ENCODE data around the gene GRK6.

Gene GRK6

DNA sequence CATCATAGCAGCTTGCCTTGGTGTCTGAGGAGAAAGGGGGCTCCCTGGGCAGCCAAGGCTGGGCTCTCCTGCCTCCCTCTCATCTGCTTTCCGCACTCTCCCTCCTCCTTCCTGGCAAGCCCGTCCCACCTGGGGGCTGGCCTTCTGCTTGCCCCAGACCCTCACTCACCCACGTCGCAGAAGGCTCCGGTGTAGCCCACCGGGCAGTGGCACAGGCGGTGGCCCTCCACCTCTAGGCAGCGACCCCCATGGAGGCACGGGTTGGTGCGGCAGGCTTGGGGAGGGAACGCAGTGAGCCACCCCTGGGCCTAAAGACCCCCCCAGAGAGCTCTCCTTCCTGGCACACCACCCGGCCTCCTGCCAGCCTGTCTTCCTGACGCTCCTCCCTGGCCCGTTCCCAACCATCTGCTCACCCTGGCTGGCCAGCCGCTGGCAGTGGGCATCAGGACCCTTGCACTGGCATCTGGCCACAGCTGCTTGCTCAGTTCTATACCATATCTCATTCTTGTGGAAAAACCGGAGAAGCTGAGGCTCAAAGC lies 21.8 kb upstream of the GRK6 start:
- TF ChIP-seq SP2 (tag by site-specific recombination; IDR thresholded peaks at IDR 0.05), result peak; percentile 59; the same call in 1 of the 2 replicates
- TF ChIP-seq YY2 (tag by site-specific recombination; IDR thresholded peaks at IDR 0.05), result 0 out of 2 replicates have a peak, but pooled peaks have one; percentile 50
- TF ChIP-seq, protein P1, sequence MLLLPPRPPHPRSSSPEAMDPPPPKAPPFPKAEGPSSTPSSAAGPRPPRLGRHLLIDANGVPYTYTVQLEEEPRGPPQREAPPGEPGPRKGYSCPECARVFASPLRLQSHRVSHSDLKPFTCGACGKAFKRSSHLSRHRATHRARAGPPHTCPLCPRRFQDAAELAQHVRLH (tag by site-specific recombination; IDR thresholded peaks at IDR 0.05), result 0 out of 2 replicates have a peak, but pooled peaks have one; percentile 3
- TF ChIP-seq ZNF169 (tag by site-specific recombination; IDR thresholded peaks at IDR 0.05), result no peak
- no peak for TF ChIP-seq ZNF660 (tag by site-specific recombination; IDR thresholded peaks at IDR 0.05)
- 0 out of 2 replicates have a peak, but pooled peaks have one; percentile 38 for TF ChIP-seq SP3 (tag by site-specific recombination; IDR thresholded peaks at IDR 0.05)
- TF ChIP-seq, protein P2, sequence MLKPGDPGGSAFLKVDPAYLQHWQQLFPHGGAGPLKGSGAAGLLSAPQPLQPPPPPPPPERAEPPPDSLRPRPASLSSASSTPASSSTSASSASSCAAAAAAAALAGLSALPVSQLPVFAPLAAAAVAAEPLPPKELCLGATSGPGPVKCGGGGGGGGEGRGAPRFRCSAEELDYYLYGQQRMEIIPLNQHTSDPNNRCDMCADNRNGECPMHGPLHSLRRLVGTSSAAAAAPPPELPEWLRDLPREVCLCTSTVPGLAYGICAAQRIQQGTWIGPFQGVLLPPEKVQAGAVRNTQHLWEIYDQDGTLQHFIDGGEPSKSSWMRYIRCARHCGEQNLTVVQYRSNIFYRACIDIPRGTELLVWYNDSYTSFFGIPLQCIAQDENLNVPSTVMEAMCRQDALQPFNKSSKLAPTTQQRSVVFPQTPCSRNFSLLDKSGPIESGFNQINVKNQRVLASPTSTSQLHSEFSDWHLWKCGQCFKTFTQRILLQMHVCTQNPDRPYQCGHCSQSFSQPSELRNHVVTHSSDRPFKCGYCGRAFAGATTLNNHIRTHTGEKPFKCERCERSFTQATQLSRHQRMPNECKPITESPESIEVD (tag by site-specific recombination; IDR thresholded peaks at IDR 0.05), result no peak
- peak; percentile 3; the same call in 1 of the 2 replicates for TF ChIP-seq PRDM1 (tag by site-specific recombination; IDR thresholded peaks at IDR 0.05)
- TF ChIP-seq ZNF140 (tag by site-specific recombination; IDR thresholded peaks at IDR 0.05), result no peak
- Histone ChIP-seq H3K4me1 (ENCODE audit: control insufficient read depth, insufficient read depth, low read length) (no peaks in the 10 kb centered on the region), H3K4me3 (ENCODE audit: low read depth, low read length) (peak overlapping the region; percentile 50), H3K36me3 (ENCODE audit: control insufficient read depth in 2 of 2, insufficient read depth in 1 of 2, low read length in 2 of 2) (no peaks in the 10 kb centered on the region), H3K27ac (ENCODE audit: extremely low read depth, low read depth, low read length) (peak overlapping the region; percentile 56; the same call in 1 of the 2 replicates), H3K9me3 (ENCODE audit: control insufficient read depth, insufficient read depth, low read depth, low read length) (no peaks in the 10 kb centered on the region)
- POLR2A ChIA-PET, result interaction anchor here (1.0 to 3.8 kb wide), 10 partner anchors 10 to 53 kb away, joined by 3 to 45 read pairs (median 8); partner anchors contain the start of genes GRK6, LMAN2 and PRR7
- CTCF ChIA-PET, result interaction anchor here (0.6 to 6.6 kb wide), 24 partner anchors 10 to 658 kb away, joined by 3 to 97 read pairs (median 8); partner anchors contain the start of genes GRK6, LMAN2 and SLC34A1

DNA sequence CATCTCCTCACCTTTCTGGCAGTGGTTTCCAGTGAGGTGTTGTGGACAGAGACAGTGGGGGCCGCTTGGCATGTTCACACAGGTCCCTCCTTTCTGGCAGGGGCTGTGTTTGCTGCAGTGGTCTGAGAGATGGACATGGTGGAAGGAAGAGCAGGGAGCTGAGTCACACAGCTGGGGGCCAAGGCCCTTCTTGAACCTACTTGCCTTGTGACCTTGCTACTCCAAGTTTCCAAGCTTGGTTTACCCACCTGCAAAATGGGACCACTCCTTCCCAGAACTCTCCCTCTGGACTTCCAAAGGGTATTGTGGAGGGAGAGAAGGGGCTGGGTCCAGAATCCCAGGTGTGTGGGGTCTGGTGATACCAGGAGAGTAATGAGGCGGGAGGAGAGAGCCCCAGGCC lies 21.2 kb upstream of the GRK6 start:
- Histone ChIP-seq H3K4me1 (ENCODE audit: control insufficient read depth, insufficient read depth, low read length) (no peaks in the 10 kb centered on the region), H3K36me3 (ENCODE audit: control insufficient read depth in 2 of 2, insufficient read depth in 1 of 2, low read length in 2 of 2) (no peaks in the 10 kb centered on the region)
- POLR2A ChIA-PET, result interaction anchor here (1.7 to 3.8 kb wide), 3 partner anchors 23 to 50 kb away, joined by 12 to 45 read pairs (median 13); partner anchors contain the start of genes GRK6 and PRR7

DNA sequence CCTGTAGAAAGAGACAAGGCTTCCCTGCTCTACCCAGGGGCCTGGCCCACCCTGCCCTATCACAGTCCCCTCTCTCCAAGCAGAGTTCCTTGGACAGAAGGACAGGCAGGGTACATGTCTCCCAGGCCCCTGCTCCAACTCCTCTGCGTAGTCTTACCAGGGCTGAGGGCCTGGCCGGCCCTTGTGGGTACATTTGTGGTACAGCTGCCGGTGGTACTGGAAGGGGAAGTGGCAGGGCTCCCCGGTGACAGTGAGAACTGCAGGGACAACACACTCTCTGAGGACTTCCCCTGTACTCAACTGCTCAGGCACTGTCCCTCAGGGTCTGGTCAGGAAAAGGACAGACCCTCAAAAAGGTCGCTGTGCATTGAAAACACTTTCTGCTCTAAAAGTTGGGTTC lies 20.7 kb upstream of the GRK6 start:
- Histone ChIP-seq H3K4me1 (ENCODE audit: control insufficient read depth, insufficient read depth, low read length) (no peaks in the 10 kb centered on the region), H3K9me3 (ENCODE audit: control insufficient read depth, insufficient read depth, low read depth, low read length) (no peaks in the 10 kb centered on the region), H3K36me3 (ENCODE audit: control insufficient read depth in 2 of 2, insufficient read depth in 1 of 2, low read length in 2 of 2) (no peaks in the 10 kb centered on the region), H3K4me3 (ENCODE audit: low read depth, low read length) (no peak overlapping the region), H3K27ac (ENCODE audit: extremely low read depth, low read depth, low read length) (no peak overlapping the region)
- POLR2A ChIA-PET, result interaction anchor here (2.4 kb wide), 1 partner anchor 49 kb away, joined by 13 read pairs; no protein-coding TSS in a partner anchor
- CTCF ChIA-PET, result interaction anchor here (0.6 to 6.6 kb wide), 7 partner anchors 14 to 95 kb away, joined by 3 to 97 read pairs (median 54); no protein-coding TSS in a partner anchor
- TF ChIP-seq, protein P3, sequence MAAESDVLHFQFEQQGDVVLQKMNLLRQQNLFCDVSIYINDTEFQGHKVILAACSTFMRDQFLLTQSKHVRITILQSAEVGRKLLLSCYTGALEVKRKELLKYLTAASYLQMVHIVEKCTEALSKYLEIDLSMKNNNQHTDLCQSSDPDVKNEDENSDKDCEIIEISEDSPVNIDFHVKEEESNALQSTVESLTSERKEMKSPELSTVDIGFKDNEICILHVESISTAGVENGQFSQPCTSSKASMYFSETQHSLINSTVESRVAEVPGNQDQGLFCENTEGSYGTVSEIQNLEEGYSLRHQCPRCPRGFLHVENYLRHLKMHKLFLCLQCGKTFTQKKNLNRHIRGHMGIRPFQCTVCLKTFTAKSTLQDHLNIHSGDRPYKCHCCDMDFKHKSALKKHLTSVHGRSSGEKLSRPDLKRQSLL (tag by site-specific recombination; IDR thresholded peaks at IDR 0.05), result no peak
- TF ChIP-seq ZNF596 (tag by site-specific recombination; IDR thresholded peaks at IDR 0.05) (no peak), ZNF174 (tag by site-specific recombination; IDR thresholded peaks at IDR 0.05) (no peak), TCF7L2 (IDR thresholded peaks at IDR 0.05; ENCODE audit: borderline replicate concordance, low read depth, low read length) (no peak), ZNF350 (tag by site-specific recombination; IDR thresholded peaks at IDR 0.05) (no peak), ZNF473 (tag by site-specific recombination; IDR thresholded peaks at IDR 0.05) (no peak), MZF1 (tag by site-specific recombination; IDR thresholded peaks at IDR 0.05; ENCODE audit: borderline replicate concordance) (no peak), ZNF223 (tag by site-specific recombination; IDR thresholded peaks at IDR 0.05) (no peak), SP2 (tag by site-specific recombination; IDR thresholded peaks at IDR 0.05) (no peak), ZNF292 (tag by site-specific recombination; IDR thresholded peaks at IDR 0.05; ENCODE audit: borderline replicate concordance, low read depth) (no peak), ZNF2 (tag by site-specific recombination; IDR thresholded peaks at IDR 0.05) (no peak)

More for the DNA sequence above, 21.2 kb upstream of the GRK6 start:
- no peak overlapping the region for H3K27ac ChIP-seq (ENCODE audit: extremely low read depth, low read depth, low read length)
- H3K4me3 ChIP-seq (ENCODE audit: low read depth, low read length), result no peak overlapping the region
- CTCF ChIA-PET, result interaction anchor here (0.6 to 6.6 kb wide), 13 partner anchors 11 to 96 kb away, joined by 3 to 97 read pairs (median 24); partner anchors contain the start of gene GRK6
- H3K9me3 ChIP-seq (ENCODE audit: control insufficient read depth, insufficient read depth, low read depth, low read length), result no peaks in the 10 kb centered on the region
- TF ChIP-seq ZBTB8A (tag by site-specific recombination; IDR thresholded peaks at IDR 0.05) (no peak), ZNF248 (tag by site-specific recombination; IDR thresholded peaks at IDR 0.05) (no peak), GLIS2 (tag by site-specific recombination; IDR thresholded peaks at IDR 0.05) (no peak), ZNF221 (tag by site-specific recombination; IDR thresholded peaks at IDR 0.05; ENCODE audit: borderline replicate concordance) (no peak), KLF1 (tag by site-specific recombination; IDR thresholded peaks at IDR 0.05) (no peak), ZNF596 (tag by site-specific recombination; IDR thresholded peaks at IDR 0.05) (no peak), ZNF48 (tag by site-specific recombination; IDR thresholded peaks at IDR 0.05) (no peak), ZNF548 (tag by site-specific recombination; IDR thresholded peaks at IDR 0.05) (no peak), ZBTB1 (tag by site-specific recombination; IDR thresholded peaks at IDR 0.05) (no peak)
- TF ChIP-seq, protein P4, sequence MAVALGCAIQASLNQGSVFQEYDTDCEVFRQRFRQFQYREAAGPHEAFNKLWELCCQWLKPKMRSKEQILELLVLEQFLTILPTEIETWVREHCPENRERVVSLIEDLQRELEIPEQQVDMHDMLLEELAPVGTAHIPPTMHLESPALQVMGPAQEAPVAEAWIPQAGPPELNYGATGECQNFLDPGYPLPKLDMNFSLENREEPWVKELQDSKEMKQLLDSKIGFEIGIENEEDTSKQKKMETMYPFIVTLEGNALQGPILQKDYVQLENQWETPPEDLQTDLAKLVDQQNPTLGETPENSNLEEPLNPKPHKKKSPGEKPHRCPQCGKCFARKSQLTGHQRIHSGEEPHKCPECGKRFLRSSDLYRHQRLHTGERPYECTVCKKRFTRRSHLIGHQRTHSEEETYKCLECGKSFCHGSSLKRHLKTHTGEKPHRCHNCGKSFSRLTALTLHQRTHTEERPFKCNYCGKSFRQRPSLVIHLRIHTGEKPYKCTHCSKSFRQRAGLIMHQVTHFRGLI (tag by site-specific recombination; IDR thresholded peaks at IDR 0.05), result no peak
- TF ChIP-seq, protein P5, sequence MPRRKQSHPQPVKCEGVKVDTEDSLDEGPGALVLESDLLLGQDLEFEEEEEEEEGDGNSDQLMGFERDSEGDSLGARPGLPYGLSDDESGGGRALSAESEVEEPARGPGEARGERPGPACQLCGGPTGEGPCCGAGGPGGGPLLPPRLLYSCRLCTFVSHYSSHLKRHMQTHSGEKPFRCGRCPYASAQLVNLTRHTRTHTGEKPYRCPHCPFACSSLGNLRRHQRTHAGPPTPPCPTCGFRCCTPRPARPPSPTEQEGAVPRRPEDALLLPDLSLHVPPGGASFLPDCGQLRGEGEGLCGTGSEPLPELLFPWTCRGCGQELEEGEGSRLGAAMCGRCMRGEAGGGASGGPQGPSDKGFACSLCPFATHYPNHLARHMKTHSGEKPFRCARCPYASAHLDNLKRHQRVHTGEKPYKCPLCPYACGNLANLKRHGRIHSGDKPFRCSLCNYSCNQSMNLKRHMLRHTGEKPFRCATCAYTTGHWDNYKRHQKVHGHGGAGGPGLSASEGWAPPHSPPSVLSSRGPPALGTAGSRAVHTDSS (tag by site-specific recombination; IDR thresholded peaks at IDR 0.05), result no peak
